Keratinocyte (primary cell): ENCODE measurements around the gene FBXO33. TPM values are rescaled to one million over a fixed set of nuclear protein-coding genes. Genes with fewer than 3 reads are reported as not detected.

Source experiments
- DNase-seq: peaks from one replicate; pipeline ENCODE4 v3.0.0-alpha.2; 2011; ENCODE audit warnings: low read depth, missing footprints, low spot score
- FAIRE-seq: peaks from 2 replicates; lab custom pipeline; 2011; peaks lifted over from hg19 to GRCh38; lab: Jason Lieb, UNC
- H2AFZ ChIP-seq: 2 replicates; pipeline ENCODE4 v1.6.0; 2012; ENCODE audit warnings: low read length, control low read depth, inconsistent platforms; ENCODE audit not compliant: control insufficient read depth
- H3K27ac ChIP-seq: 2 replicates; pipeline ENCODE4 v1.5.1; 2011; ENCODE audit warnings: low read length; ENCODE audit not compliant: control insufficient read depth, insufficient read depth
- H3K27me3 ChIP-seq: 3 replicates; pipeline ENCODE4 v1.6.0; 2011; ENCODE audit warnings: low read length; ENCODE audit not compliant: control insufficient read depth, insufficient read depth; ENCODE audit errors: extremely low read depth
- H3K36me3 ChIP-seq, 2 experiments: 2 replicates in 1 of 2; 3 replicates in 1 of 2; pipeline ENCODE4 v1.5.1; 2011; ENCODE audit warnings: low read length in 2 of 2, mild to moderate bottlenecking in 1 of 2; ENCODE audit not compliant: control insufficient read depth in 2 of 2, insufficient read depth in 2 of 2; ENCODE audit errors: extremely low read depth in 1 of 2
- H3K4me1 ChIP-seq: 3 replicates; pipeline ENCODE4 v1.5.1; 2011; ENCODE audit warnings: low read length; ENCODE audit not compliant: control insufficient read depth, insufficient read depth; ENCODE audit errors: extremely low read depth
- H3K4me2 ChIP-seq: 3 replicates; pipeline ENCODE4 v1.6.0; 2011; ENCODE audit warnings: low read depth, low read length; ENCODE audit not compliant: control insufficient read depth, insufficient read depth; ENCODE audit errors: extremely low read depth
- H3K4me3 ChIP-seq, 3 experiments: fragments of 200-600 bp in 1 of 3; sonication (generic) in 1 of 3; 2 replicates in 2 of 3; 3 replicates in 1 of 3; pipeline ENCODE4 v1.5.1; 2011 to 2016; ENCODE audit warnings: low read length in 3 of 3, mild to moderate bottlenecking in 3 of 3, control low read depth in 2 of 3, inconsistent platforms in 1 of 3, low read depth in 1 of 3, mixed read lengths in 1 of 3, mixed run types in 1 of 3, moderate library complexity in 1 of 3; ENCODE audit not compliant: control insufficient read depth in 2 of 3, insufficient read depth in 2 of 3; ENCODE audit errors: extremely low read depth in 1 of 3
- H3K79me2 ChIP-seq: 2 replicates; pipeline ENCODE4 v1.6.0; 2012; ENCODE audit warnings: low read length; ENCODE audit not compliant: control insufficient read depth, insufficient read depth
- H3K9ac ChIP-seq: 3 replicates; pipeline ENCODE4 v1.6.0; 2011; ENCODE audit warnings: low read length; ENCODE audit not compliant: control insufficient read depth, insufficient read depth; ENCODE audit errors: extremely low read depth
- H3K9me1 ChIP-seq: 3 replicates; pipeline ENCODE4 v1.6.0; 2011; ENCODE audit warnings: low read length; ENCODE audit not compliant: control insufficient read depth, insufficient read depth; ENCODE audit errors: extremely low read depth
- H3K9me3 ChIP-seq: 2 replicates; pipeline ENCODE4 v1.5.1; 2012; ENCODE audit warnings: low read depth, low read length; ENCODE audit not compliant: control insufficient read depth
- H4K20me1 ChIP-seq: 3 replicates; pipeline ENCODE4 v1.6.0; 2011; ENCODE audit warnings: low read length; ENCODE audit not compliant: control insufficient read depth, insufficient read depth; ENCODE audit errors: extremely low read depth
- EZH2 ChIP-seq: IDR thresholded peaks from one replicate; pipeline ENCODE4 v1.6.1; 2012; ENCODE audit warnings: inconsistent platforms, mild to moderate bottlenecking, low read length, moderate library complexity
- dilution Hi-C: fragments of 300-500 bp; cut with MboI; formaldehyde crosslinking; loops from one replicate; pipeline ENCODE4 v1.7.0; 2020; ENCODE audit warnings: low sequenced_read_pairs; ENCODE audit not compliant: extremely low pct_ligation_motif_present
- polyA plus RNA-seq, 5 experiments: library from polyadenylated mRNA; depleted of rRNA in 3 of 5; stranded (reverse) in 3 of 5; stranded (forward) in 1 of 5; unstranded in 1 of 5; fragments of >200 nt; gene quantifications; 1 replicate in 1 of 5; 2 replicates in 3 of 5; 3 replicates in 1 of 5; pipeline versions ENCODE4 v1.2.1 to v1.2.3, GENCODE V29; 2011 to 2012; ENCODE audit warnings: missing spikeins in 2 of 5, low read depth in 1 of 5, low replicate concordance in 1 of 5
- TF ChIP-seq, protein P1 (sequence below), 3 experiments: IDR thresholded peaks in 1 of 3; conservative IDR thresholded peaks in 1 of 3; optimal IDR thresholded peaks in 1 of 3; 2 replicates in 2 of 3; 3 replicates in 1 of 3; pipeline versions ENCODE3 to v1.5.1; 2011; ENCODE audit warnings: low read length in 3 of 3, mild to moderate bottlenecking in 3 of 3, moderate library complexity in 2 of 3, control low read depth in 1 of 3, inconsistent platforms in 1 of 3; ENCODE audit not compliant: insufficient read depth in 2 of 3; ENCODE audit errors: extremely low read depth in 1 of 3

FBXO33 gene
- polyA plus RNA-seq, 1 donor (not counting 4 experiments of a cell fraction or from before 2014, with no cell fraction given): 12.0 TPM

DNA sequence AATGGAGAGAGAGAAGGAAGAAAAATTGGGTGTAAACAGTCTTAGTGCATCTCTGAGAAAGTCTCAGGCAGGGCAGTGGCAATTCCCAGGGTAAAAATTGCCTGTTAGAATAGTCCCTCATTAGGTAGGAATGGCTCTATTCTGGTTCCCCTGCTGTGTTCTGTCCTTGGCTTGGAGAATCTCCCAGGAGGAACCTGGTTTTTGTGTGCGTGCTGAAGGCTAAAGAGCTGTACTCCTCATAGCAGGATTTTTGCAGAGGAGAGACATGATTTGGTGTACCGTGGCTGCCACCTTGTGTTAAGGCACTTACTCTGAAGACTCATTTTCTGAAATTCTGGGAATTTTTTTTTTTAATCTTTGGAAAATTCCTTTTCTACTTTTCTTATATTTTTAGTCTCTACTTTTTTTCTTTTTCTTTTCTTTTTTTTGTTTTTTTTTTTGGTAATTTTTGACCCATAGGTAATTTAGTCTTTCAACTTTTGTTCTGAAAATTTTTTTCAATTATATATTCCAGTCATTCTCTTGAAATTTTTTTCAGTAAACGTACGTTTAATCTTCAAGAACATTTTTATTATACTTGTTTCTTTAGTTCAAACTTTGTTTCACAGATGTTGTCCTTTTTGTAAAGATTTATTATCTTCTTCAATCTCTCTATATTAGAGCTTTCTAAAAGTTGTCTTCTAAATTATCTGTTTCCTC lies 63.8 kb downstream of the FBXO33 start:
- Histone ChIP-seq H3K27me3 (no peaks in the 10 kb centered on the region), H3K27ac (no peak overlapping the region), H3K4me1 (no peaks in the 10 kb centered on the region), H2AFZ (no peak overlapping the region), H3K9me3 (no peaks in the 10 kb centered on the region), H4K20me1 (no peaks in the 10 kb centered on the region), H3K4me2 (no peak overlapping the region), H3K79me2 (no peaks in the 10 kb centered on the region), H3K9ac (no peak overlapping the region), H3K4me3 (no peak overlapping the region), H3K9me1 (no peaks in the 10 kb centered on the region), H3K36me3 (peaks cover 0 to 6% of the 10 kb centered on the region in 2 experiments)
- DNase-seq: no peak
- dilution Hi-C loops: no loop called here
- no peak for FAIRE-seq
- TF ChIP-seq, protein P1, sequence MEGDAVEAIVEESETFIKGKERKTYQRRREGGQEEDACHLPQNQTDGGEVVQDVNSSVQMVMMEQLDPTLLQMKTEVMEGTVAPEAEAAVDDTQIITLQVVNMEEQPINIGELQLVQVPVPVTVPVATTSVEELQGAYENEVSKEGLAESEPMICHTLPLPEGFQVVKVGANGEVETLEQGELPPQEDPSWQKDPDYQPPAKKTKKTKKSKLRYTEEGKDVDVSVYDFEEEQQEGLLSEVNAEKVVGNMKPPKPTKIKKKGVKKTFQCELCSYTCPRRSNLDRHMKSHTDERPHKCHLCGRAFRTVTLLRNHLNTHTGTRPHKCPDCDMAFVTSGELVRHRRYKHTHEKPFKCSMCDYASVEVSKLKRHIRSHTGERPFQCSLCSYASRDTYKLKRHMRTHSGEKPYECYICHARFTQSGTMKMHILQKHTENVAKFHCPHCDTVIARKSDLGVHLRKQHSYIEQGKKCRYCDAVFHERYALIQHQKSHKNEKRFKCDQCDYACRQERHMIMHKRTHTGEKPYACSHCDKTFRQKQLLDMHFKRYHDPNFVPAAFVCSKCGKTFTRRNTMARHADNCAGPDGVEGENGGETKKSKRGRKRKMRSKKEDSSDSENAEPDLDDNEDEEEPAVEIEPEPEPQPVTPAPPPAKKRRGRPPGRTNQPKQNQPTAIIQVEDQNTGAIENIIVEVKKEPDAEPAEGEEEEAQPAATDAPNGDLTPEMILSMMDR (optimal IDR thresholded peaks at IDR 0.05 in 1 of 3, IDR thresholded peaks at IDR 0.05 in 1 of 3, conservative IDR thresholded peaks at IDR 0.05 in 1 of 3; ENCODE audit: extremely low read depth in 1 of 3, insufficient read depth in 2 of 3, low read length in 3 of 3): peak; percentile 25 to 59 (median 42)
- no peak for TF ChIP-seq EZH2

DNA sequence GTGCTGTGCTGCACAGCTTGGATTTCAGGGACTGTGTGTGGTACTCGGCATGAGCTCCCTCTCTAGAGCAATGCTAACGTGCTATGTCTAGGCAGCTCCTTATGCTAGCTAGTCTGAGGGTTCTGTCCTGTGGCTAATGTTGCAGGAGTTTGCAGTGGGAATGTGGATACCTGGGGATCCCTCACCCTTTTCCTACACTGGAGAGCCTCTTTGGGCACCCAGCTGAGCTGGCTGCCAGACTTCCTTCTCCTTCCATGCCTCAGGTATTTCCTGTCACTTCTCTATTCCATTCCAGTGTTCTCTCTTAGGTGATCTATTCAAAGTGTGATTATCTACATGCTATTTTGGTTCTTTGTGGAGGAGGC lies 64.9 kb downstream of the FBXO33 start:
- no peak for TF ChIP-seq EZH2
- TF ChIP-seq, protein P1 (optimal IDR thresholded peaks at IDR 0.05 in 1 of 3, IDR thresholded peaks at IDR 0.05 in 1 of 3, conservative IDR thresholded peaks at IDR 0.05 in 1 of 3; ENCODE audit: extremely low read depth in 1 of 3, insufficient read depth in 2 of 3, low read length in 3 of 3): no peak
- Histone ChIP-seq H3K4me1 (no peaks in the 10 kb centered on the region), H3K9ac (no peak overlapping the region), H3K27ac (no peak overlapping the region), H3K79me2 (no peaks in the 10 kb centered on the region), H3K4me2 (no peak overlapping the region), H2AFZ (no peak overlapping the region), H3K9me1 (no peaks in the 10 kb centered on the region), H3K9me3 (no peaks in the 10 kb centered on the region), H3K27me3 (no peaks in the 10 kb centered on the region), H3K4me3 (no peak overlapping the region), H4K20me1 (no peaks in the 10 kb centered on the region), H3K36me3 (peaks cover 0 to 6% of the 10 kb centered on the region in 2 experiments)
- dilution Hi-C loops: no loop called here
- DNase-seq (no peak), FAIRE-seq (peak; percentile 23)
